Colonic mucosa (tissue), 4 donors: ENCODE data around the gene ZNF697. TPM values are rescaled to one million over a fixed set of nuclear protein-coding genes. Genes with fewer than 3 reads are reported as not detected.

ENCODE experiments used
- DNase-seq: peaks from one replicate; pipeline ENCODE4 v3.0.0-alpha.2; 2020
- H3K27ac ChIP-seq: fragments of 200-600 bp; one replicate; pipeline ENCODE4 v1.8.0; 2021
- H3K27me3 ChIP-seq: fragments of 200-600 bp; one replicate; pipeline ENCODE4 v1.8.0; 2021
- H3K36me3 ChIP-seq: fragments of 200-600 bp; one replicate; pipeline ENCODE4 v1.8.0; 2021
- H3K4me1 ChIP-seq: fragments of 200-600 bp; one replicate; pipeline ENCODE4 v1.8.0; 2021; ENCODE audit warnings: mild to moderate bottlenecking
- H3K4me3 ChIP-seq: fragments of 200-600 bp; one replicate; pipeline ENCODE4 v1.8.0; 2021
- H3K9ac ChIP-seq, 2 donors: one replicate each; pipeline ENCODE4 v1.7.0; 2013; ENCODE audit warnings: control low read depth in 2 of 2, low read depth in 2 of 2, low read length in 2 of 2
- H3K9me3 ChIP-seq: fragments of 200-600 bp; one replicate; pipeline ENCODE4 v1.8.0; 2021
- intact Hi-C: fragments of 100-400 bp; cut with DNase I; formaldehyde crosslinking; loops from one replicate; pipeline ENCODE4 v1.14.1; 2022
- total RNA-seq, 2 donors: library from RNA; stranded (reverse); fragmentation: NEBNext Ultra II Directional in 1 of 2; extraction: Animal tissue kit (Norgen Biotek cat#: 25700) in 1 of 2; gene quantifications; one replicate each; pipeline ENCODE4 v1.2.1, GENCODE V29; 2021
- TF ChIP-seq, protein P1 (sequence below): fragments of 200-600 bp; IDR thresholded peaks from one replicate; pipeline ENCODE4 v1.8.0; 2022; ENCODE audit warnings: antibody characterized with exemption, mild to moderate bottlenecking
- donor health status: healthy.
- donor health status: DM: no; HTN: no; CAD: no.
- donor health status: DM: no; HTN: no; CAD: no.

ZNF697 gene
- total RNA-seq, 2 donors from 2014 or later = 2.1 to 3.2 TPM

DNA sequence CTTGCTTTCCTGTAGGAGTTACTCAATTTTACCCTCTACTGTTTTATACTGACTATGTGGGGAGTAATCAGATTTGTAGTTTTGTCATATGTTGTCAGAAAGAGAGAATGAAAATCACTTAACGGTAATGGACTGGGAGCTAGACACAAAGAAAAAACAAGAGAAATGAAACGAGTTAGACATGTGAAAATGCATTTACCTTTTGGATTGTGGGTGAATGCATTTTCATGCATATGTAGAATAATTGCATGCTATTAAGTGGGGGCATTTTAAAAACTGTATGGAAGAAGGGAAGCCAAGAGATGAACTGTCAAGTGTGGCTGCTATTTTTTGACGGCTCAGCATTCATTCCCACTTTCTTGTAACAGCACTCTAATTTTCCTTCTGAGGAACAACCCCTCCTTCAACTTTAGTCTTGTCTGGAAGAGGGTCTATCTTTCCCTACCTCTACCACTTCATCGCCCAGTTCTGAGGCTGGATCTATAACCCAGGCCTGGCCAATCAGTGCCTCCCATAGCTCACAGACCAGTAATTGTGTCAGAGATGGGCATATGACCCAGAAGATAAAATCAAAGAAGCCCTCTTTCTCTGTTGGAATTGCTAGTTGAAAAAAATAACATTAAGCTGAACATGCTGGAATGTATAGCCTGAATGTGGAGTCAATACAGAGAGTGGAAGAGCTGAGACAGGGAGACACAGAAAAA, 5.2 kb upstream of the ZNF697 start:
- Histone ChIP-seq H3K36me3 (no peaks in the 10 kb centered on the region), H3K9ac (no peak overlapping the region), H3K27me3 (no peaks in the 10 kb centered on the region), H3K27ac (no peak overlapping the region), H3K4me1 (no peaks in the 10 kb centered on the region), H3K9me3 (no peaks in the 10 kb centered on the region), H3K4me3 (no peak overlapping the region)
- DNase-seq = no peak
- intact Hi-C loops = no loop called here
- TF ChIP-seq, protein P1, sequence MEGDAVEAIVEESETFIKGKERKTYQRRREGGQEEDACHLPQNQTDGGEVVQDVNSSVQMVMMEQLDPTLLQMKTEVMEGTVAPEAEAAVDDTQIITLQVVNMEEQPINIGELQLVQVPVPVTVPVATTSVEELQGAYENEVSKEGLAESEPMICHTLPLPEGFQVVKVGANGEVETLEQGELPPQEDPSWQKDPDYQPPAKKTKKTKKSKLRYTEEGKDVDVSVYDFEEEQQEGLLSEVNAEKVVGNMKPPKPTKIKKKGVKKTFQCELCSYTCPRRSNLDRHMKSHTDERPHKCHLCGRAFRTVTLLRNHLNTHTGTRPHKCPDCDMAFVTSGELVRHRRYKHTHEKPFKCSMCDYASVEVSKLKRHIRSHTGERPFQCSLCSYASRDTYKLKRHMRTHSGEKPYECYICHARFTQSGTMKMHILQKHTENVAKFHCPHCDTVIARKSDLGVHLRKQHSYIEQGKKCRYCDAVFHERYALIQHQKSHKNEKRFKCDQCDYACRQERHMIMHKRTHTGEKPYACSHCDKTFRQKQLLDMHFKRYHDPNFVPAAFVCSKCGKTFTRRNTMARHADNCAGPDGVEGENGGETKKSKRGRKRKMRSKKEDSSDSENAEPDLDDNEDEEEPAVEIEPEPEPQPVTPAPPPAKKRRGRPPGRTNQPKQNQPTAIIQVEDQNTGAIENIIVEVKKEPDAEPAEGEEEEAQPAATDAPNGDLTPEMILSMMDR = no peak

DNA sequence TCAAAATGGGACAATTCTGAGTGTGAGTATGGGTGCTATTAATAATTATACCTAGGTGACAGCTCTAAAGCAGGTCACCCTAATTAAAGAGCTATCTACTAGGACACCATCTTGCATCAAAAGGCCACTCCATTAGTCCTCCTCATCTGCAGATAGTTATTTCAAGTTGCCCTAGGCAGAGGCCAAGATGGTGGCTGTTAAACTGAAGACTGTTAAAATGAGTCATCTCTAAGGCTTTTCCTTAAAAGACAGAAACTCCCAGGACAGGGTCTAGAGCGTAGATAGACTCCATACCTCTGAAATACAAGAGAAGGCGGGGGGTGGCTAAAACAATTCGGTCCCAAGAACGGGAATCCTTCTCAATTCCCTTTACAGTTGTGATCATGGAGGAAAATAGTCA, 4.5 kb upstream of the ZNF697 start:
- Histone ChIP-seq H3K27ac (no peak overlapping the region), H3K36me3 (no peaks in the 10 kb centered on the region), H3K9ac (no peak overlapping the region), H3K27me3 (no peaks in the 10 kb centered on the region), H3K9me3 (no peaks in the 10 kb centered on the region), H3K4me3 (no peak overlapping the region), H3K4me1 (no peaks in the 10 kb centered on the region)
- no peak for DNase-seq
- intact Hi-C loops = no loop called here
- TF ChIP-seq, protein P1 = no peak

DNA sequence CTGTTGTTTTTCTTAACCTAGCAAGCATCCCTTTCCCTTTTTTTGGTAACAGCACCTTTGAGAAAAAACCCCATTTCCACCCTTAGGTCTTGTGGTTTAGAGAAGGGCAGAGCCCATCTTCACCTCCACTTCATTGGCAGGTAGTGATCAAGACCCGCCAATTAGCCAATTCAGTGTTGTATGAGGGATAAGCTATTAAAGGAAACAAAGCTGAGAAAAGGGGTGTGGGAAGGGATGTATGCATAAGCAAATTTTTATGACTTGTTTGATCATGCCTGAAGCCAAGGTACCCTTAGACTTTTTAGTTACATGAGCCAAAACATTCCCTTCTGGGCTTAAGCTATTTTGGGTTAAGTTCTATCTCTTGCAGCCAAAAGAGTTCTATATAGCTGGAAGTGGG, 3.6 kb upstream of the ZNF697 start:
- Histone ChIP-seq H3K36me3 (no peaks in the 10 kb centered on the region), H3K9ac (no peak overlapping the region), H3K4me3 (no peak overlapping the region), H3K27me3 (no peaks in the 10 kb centered on the region), H3K9me3 (no peaks in the 10 kb centered on the region), H3K4me1 (no peaks in the 10 kb centered on the region), H3K27ac (no peak overlapping the region)
- intact Hi-C loops = no loop called here
- DNase-seq = no peak
- TF ChIP-seq, protein P1 = no peak

DNA sequence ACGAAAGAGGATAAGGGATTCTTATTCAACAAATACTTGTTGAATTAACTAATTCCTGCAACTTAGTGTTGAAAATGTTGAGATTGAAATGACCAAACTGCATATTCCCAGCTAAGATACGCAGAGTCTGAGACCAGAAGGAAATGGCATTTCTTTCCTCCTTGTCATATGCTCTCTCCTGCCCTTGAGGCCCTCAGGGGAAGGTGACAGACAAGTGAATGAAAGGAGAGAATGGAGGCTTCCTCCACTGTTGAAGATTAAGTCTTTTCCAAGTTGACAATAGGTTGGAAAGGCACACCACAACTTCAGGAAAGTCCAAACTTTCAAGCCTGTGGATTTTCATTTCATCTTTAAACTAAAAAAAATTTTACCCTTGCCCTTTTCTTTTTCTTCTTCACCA, 3.1 kb upstream of the ZNF697 start:
- Histone ChIP-seq H3K9me3 (no peaks in the 10 kb centered on the region), H3K27ac (no peak overlapping the region), H3K4me1 (no peaks in the 10 kb centered on the region), H3K9ac (no peak overlapping the region), H3K4me3 (no peak overlapping the region), H3K36me3 (no peaks in the 10 kb centered on the region), H3K27me3 (no peaks in the 10 kb centered on the region)
- no peak for DNase-seq
- intact Hi-C loops = no loop called here
- TF ChIP-seq, protein P1 = no peak

DNA sequence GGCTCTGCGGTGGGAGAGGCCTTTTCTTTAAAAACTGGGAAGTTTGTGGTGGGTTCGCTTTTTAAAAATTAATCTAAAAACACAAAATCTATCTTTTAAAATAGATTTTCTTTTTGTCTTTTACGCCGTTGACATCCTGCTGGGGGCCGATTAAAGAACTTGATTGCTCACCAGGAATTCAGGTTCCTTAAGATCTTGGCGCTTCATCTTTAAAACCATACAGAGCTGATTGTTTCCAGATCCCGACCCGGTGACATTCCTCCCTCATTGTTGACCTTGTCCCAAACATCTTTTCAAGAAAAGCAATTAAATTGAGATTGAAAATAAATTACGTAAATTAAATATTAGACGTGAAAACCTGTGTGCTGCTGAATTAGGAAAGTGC, 546 bp upstream of the ZNF697 start:
- H3K27me3 ChIP-seq = no peaks in the 10 kb centered on the region

More for the DNA sequence above, 546 bp upstream of the ZNF697 start:
- H3K36me3 ChIP-seq = no peaks in the 10 kb centered on the region
- no peaks in the 10 kb centered on the region for H3K9me3 ChIP-seq
- TF ChIP-seq, protein P1 = no peak
- H3K27ac ChIP-seq = peak overlapping the region; percentile 79
- DNase-seq = no peak
- H3K4me1 ChIP-seq = no peaks in the 10 kb centered on the region
- H3K9ac ChIP-seq = peak overlapping the region; percentile 60 to 72
- intact Hi-C loops = no loop called here
- peak overlapping the region; percentile 64 for H3K4me3 ChIP-seq
